CD8-positive, alpha-beta memory T cell (primary cell): ENCODE data around the gene CPNE4. TPM values are rescaled to one million over a fixed set of nuclear protein-coding genes. Genes with fewer than 3 reads are reported as not detected.

ENCODE experiments used
- CTCF ChIA-PET: fragments of 350-600 bp; sonication (Branson Sonifier 250); formaldehyde crosslinking; loops from one replicate; lab custom pipeline; 2021; ENCODE audit warnings: antibody characterized with exemption; lab: Charles Lee
- POLR2A ChIA-PET: fragments of 350-600 bp; sonication (Branson Sonifier 250); formaldehyde crosslinking; loops from one replicate; lab custom pipeline; 2021; ENCODE audit warnings: antibody characterized with exemption; lab: Charles Lee
- DNase-seq, 5 donors: peaks; one replicate each; pipeline versions ENCODE4 v3.0.0 to v3.0.0-alpha.2; 2020 to 2022; ENCODE audit warnings: mixed read lengths in 1 of 5
- H3K27ac ChIP-seq: one replicate; pipeline ENCODE4 v1.7.0; 2013; ENCODE audit warnings: low read depth, mild to moderate bottlenecking, low read length, moderate library complexity
- H3K27me3 ChIP-seq: 2 replicates; pipeline ENCODE4 v1.7.0; 2013; ENCODE audit warnings: low read length, mild to moderate bottlenecking; ENCODE audit not compliant: insufficient read depth, poor library complexity, severe bottlenecking
- H3K36me3 ChIP-seq: 2 replicates; pipeline ENCODE4 v1.7.0; 2013; ENCODE audit warnings: mild to moderate bottlenecking, low read length, moderate library complexity; ENCODE audit not compliant: insufficient read depth
- H3K4me1 ChIP-seq: 2 replicates; pipeline ENCODE4 v1.7.0; 2013; ENCODE audit warnings: mild to moderate bottlenecking, low read length, moderate library complexity; ENCODE audit not compliant: insufficient read depth
- H3K4me3 ChIP-seq: 2 replicates; pipeline ENCODE4 v1.7.0; 2013; ENCODE audit warnings: mild to moderate bottlenecking, low read length
- H3K9me3 ChIP-seq: 2 replicates; pipeline ENCODE4 v1.7.0; 2013; ENCODE audit warnings: mild to moderate bottlenecking, low read length
- H3K27ac Mint-ChIP-seq, 8 donors: one replicate each; pipeline ENCODE4 v1.8.0; 2020 to 2021; ENCODE audit warnings: mixed read lengths in 8 of 8, mild to moderate bottlenecking in 6 of 8, inconsistent platforms in 3 of 8, moderate library complexity in 3 of 8
- H3K27me3 Mint-ChIP-seq, 2 donors: one replicate each; pipeline ENCODE4 v1.8.0; 2020 to 2021; ENCODE audit warnings: mixed read lengths in 2 of 2, mild to moderate bottlenecking in 1 of 2, moderate library complexity in 1 of 2
- H3K36me3 Mint-ChIP-seq, 3 donors: one replicate each; pipeline ENCODE4 v1.8.0; 2020 to 2021; ENCODE audit warnings: mixed read lengths in 3 of 3, inconsistent platforms in 1 of 3, mild to moderate bottlenecking in 1 of 3
- H3K4me1 Mint-ChIP-seq, 3 donors: one replicate each; pipeline ENCODE4 v1.8.0; 2020 to 2021; ENCODE audit warnings: mixed read lengths in 3 of 3, inconsistent platforms in 1 of 3, mild to moderate bottlenecking in 1 of 3
- H3K4me3 Mint-ChIP-seq, 7 donors: one replicate each; pipeline ENCODE4 v1.8.0; 2020 to 2021; ENCODE audit warnings: mixed read lengths in 7 of 7, mild to moderate bottlenecking in 6 of 7, moderate library complexity in 4 of 7, inconsistent platforms in 2 of 7
- H3K9me3 Mint-ChIP-seq, 5 donors: one replicate each; pipeline ENCODE4 v1.8.0; 2020 to 2022; ENCODE audit warnings: mixed read lengths in 5 of 5, mild to moderate bottlenecking in 3 of 5, moderate library complexity in 2 of 5, inconsistent platforms in 1 of 5
- polyA plus RNA-seq: library from polyadenylated mRNA; unstranded; fragments of 300-500 nt; fragmentation: Illumina TruSeq; gene quantifications from one replicate; pipeline ENCODE4 v1.2.3, GENCODE V29; 2021
- total RNA-seq, 2 experiments: library from RNA; stranded (reverse); gene quantifications; one replicate each; pipeline ENCODE4 v1.2.3, GENCODE V29; 2021

The CPNE4 gene
- total and polyA plus RNA-seq, 3 experiments from 2014 or later: not detected

- peaks cover 5% of the 10 kb centered on the region for H3K27me3 ChIP-seq
- H3K27me3 Mint-ChIP-seq: peaks cover 49 to 87% of the 10 kb centered on the region in 2 donors
- peaks cover 0 to 15% (median 4%) of the 10 kb centered on the region in 5 donors for H3K9me3 Mint-ChIP-seq
Observed at GRCh38 chr3:132033471-132033870, 1.3 kb downstream of the CPNE4 start.

GRCh38 chr3:132032959-132033358, 1.9 kb downstream of the CPNE4 start:
- H3K27me3 Mint-ChIP-seq: peaks cover 49 to 84% of the 10 kb centered on the region in 2 donors

More at GRCh38 chr3:132033471-132033870, 1.3 kb downstream of the CPNE4 start:
- ChIA-PET POLR2A (no interaction called here), CTCF (no interaction called here)
- no peak overlapping the region for H3K4me3 Mint-ChIP-seq
- Histone ChIP-seq H3K36me3 (no peaks in the 10 kb centered on the region), H3K9me3 (no peaks in the 10 kb centered on the region), H3K27ac (no peak overlapping the region), H3K4me3 (no peak overlapping the region), H3K4me1 (no peaks in the 10 kb centered on the region)
- DNase-seq: no peak
- H3K4me1 Mint-ChIP-seq: peaks cover 3 to 10% (median 8%) of the 10 kb centered on the region in 3 donors
- no peak overlapping the region for H3K27ac Mint-ChIP-seq
- no peaks in the 10 kb centered on the region for H3K36me3 Mint-ChIP-seq

GRCh38 chr3:132029182-132029902, 5.5 kb downstream of the CPNE4 start:
- Histone ChIP-seq H3K4me3 (no peak overlapping the region), H3K9me3 (no peaks in the 10 kb centered on the region), H3K27ac (no peak overlapping the region), H3K4me1 (no peaks in the 10 kb centered on the region), H3K36me3 (no peaks in the 10 kb centered on the region), H3K27me3 (no peaks in the 10 kb centered on the region)
- peaks cover 28 to 53% of the 10 kb centered on the region in 2 donors for H3K27me3 Mint-ChIP-seq
- peaks cover 0 to 6% (median 0%) of the 10 kb centered on the region in 5 donors for H3K9me3 Mint-ChIP-seq
- DNase-seq: peak in 3 of 5 donors; percentile 5 to 48 (median 17)
- peaks cover under 1 to 3% (median 2%) of the 10 kb centered on the region in 3 donors for H3K4me1 Mint-ChIP-seq
- ChIA-PET POLR2A (no interaction called here), CTCF (no interaction called here)
- H3K4me3 Mint-ChIP-seq: no peak overlapping the region
- no peak overlapping the region for H3K27ac Mint-ChIP-seq
- H3K36me3 Mint-ChIP-seq: no peaks in the 10 kb centered on the region

More at GRCh38 chr3:132032959-132033358, 1.9 kb downstream of the CPNE4 start:
- H3K27ac Mint-ChIP-seq: no peak overlapping the region
- Histone ChIP-seq H3K27ac (no peak overlapping the region), H3K9me3 (no peaks in the 10 kb centered on the region), H3K27me3 (peaks cover 5% of the 10 kb centered on the region), H3K4me3 (no peak overlapping the region), H3K36me3 (no peaks in the 10 kb centered on the region), H3K4me1 (no peaks in the 10 kb centered on the region)
- POLR2A ChIA-PET: no interaction called here
- H3K36me3 Mint-ChIP-seq: no peaks in the 10 kb centered on the region
- H3K9me3 Mint-ChIP-seq: peaks cover 0 to 15% (median 4%) of the 10 kb centered on the region in 5 donors
- CTCF ChIA-PET: no interaction called here
- no peak overlapping the region for H3K4me3 Mint-ChIP-seq
- DNase-seq: no peak
- peaks cover 3 to 10% (median 8%) of the 10 kb centered on the region in 3 donors for H3K4me1 Mint-ChIP-seq

- H3K4me1 ChIP-seq: no peaks in the 10 kb centered on the region
- no peaks in the 10 kb centered on the region for H3K9me3 Mint-ChIP-seq
- H3K27ac Mint-ChIP-seq: peak overlapping the region in 1 of 8 donors; percentile 87
- H3K4me3 Mint-ChIP-seq: no peak overlapping the region
- H3K9me3 ChIP-seq: no peaks in the 10 kb centered on the region
- no peaks in the 10 kb centered on the region for H3K36me3 ChIP-seq
- no peak overlapping the region for H3K4me3 ChIP-seq
- ChIA-PET CTCF (no interaction called here), POLR2A (no interaction called here)
- DNase-seq: no peak
- H3K27me3 ChIP-seq: no peaks in the 10 kb centered on the region
- no peaks in the 10 kb centered on the region for H3K4me1 Mint-ChIP-seq
- H3K27ac ChIP-seq: no peak overlapping the region
- H3K36me3 Mint-ChIP-seq: no peaks in the 10 kb centered on the region
- H3K27me3 Mint-ChIP-seq: peaks cover 2 to 4% of the 10 kb centered on the region in 2 donors
Observed at GRCh38 chr3:132022914-132023313, 11.9 kb downstream of the CPNE4 start.

GRCh38 chr3:132020058-132020457, 14.8 kb downstream of the CPNE4 start:
- ChIA-PET CTCF (no interaction called here), POLR2A (no interaction called here)

GRCh38 chr3:132017137-132017536, 17.7 kb downstream of the CPNE4 start:
- ChIA-PET CTCF (no interaction called here), POLR2A (no interaction called here)
- H3K27me3 Mint-ChIP-seq: peaks cover 9 to 13% of the 10 kb centered on the region in 2 donors
- H3K4me1 ChIP-seq: no peaks in the 10 kb centered on the region
- no peaks in the 10 kb centered on the region for H3K27me3 ChIP-seq
- H3K4me3 ChIP-seq: no peak overlapping the region
- no peaks in the 10 kb centered on the region for H3K36me3 ChIP-seq
- H3K9me3 ChIP-seq: no peaks in the 10 kb centered on the region
- H3K27ac Mint-ChIP-seq: no peak overlapping the region
- DNase-seq: no peak
- no peaks in the 10 kb centered on the region for H3K36me3 Mint-ChIP-seq
- no peaks in the 10 kb centered on the region for H3K9me3 Mint-ChIP-seq
- no peak overlapping the region for H3K4me3 Mint-ChIP-seq
- no peak overlapping the region for H3K27ac ChIP-seq
- no peaks in the 10 kb centered on the region for H3K4me1 Mint-ChIP-seq

More at GRCh38 chr3:132020058-132020457, 14.8 kb downstream of the CPNE4 start:
- H3K4me1 ChIP-seq: no peaks in the 10 kb centered on the region
- H3K9me3 Mint-ChIP-seq: no peaks in the 10 kb centered on the region
- H3K27me3 ChIP-seq: no peaks in the 10 kb centered on the region
- H3K36me3 ChIP-seq: no peaks in the 10 kb centered on the region
- H3K27ac Mint-ChIP-seq: no peak overlapping the region
- no peaks in the 10 kb centered on the region for H3K36me3 Mint-ChIP-seq
- H3K4me1 Mint-ChIP-seq: no peaks in the 10 kb centered on the region
- no peak overlapping the region for H3K27ac ChIP-seq
- DNase-seq: no peak
- H3K4me3 Mint-ChIP-seq: no peak overlapping the region
- H3K9me3 ChIP-seq: no peaks in the 10 kb centered on the region
- H3K4me3 ChIP-seq: no peak overlapping the region
- peaks cover 4 to 7% of the 10 kb centered on the region in 2 donors for H3K27me3 Mint-ChIP-seq

GRCh38 chr3:132016061-132017041, 18.5 kb downstream of the CPNE4 start:
- no peak for DNase-seq
- Mint-ChIP-seq H3K36me3 (no peaks in the 10 kb centered on the region), H3K4me1 (no peaks in the 10 kb centered on the region), H3K27me3 (peaks cover 9 to 13% of the 10 kb centered on the region in 2 donors), H3K4me3 (no peak overlapping the region), H3K27ac (no peak overlapping the region), H3K9me3 (no peaks in the 10 kb centered on the region)
- Histone ChIP-seq H3K36me3 (no peaks in the 10 kb centered on the region), H3K27ac (no peak overlapping the region), H3K9me3 (no peaks in the 10 kb centered on the region), H3K4me3 (no peak overlapping the region), H3K4me1 (no peaks in the 10 kb centered on the region), H3K27me3 (no peaks in the 10 kb centered on the region)
- ChIA-PET CTCF (no interaction called here), POLR2A (no interaction called here)

GRCh38 chr3:132014105-132014504, 20.7 kb downstream of the CPNE4 start:
- Histone ChIP-seq H3K9me3 (no peaks in the 10 kb centered on the region), H3K36me3 (no peaks in the 10 kb centered on the region), H3K4me3 (no peak overlapping the region), H3K4me1 (no peaks in the 10 kb centered on the region), H3K27ac (no peak overlapping the region), H3K27me3 (no peaks in the 10 kb centered on the region)
- H3K4me1 Mint-ChIP-seq: no peaks in the 10 kb centered on the region
- no peaks in the 10 kb centered on the region for H3K9me3 Mint-ChIP-seq
- H3K27ac Mint-ChIP-seq: no peak overlapping the region
- H3K27me3 Mint-ChIP-seq: peaks cover 14 to 17% of the 10 kb centered on the region in 2 donors
- no peak overlapping the region for H3K4me3 Mint-ChIP-seq
- POLR2A ChIA-PET: no interaction called here
- no peak for DNase-seq
- no peaks in the 10 kb centered on the region for H3K36me3 Mint-ChIP-seq
- CTCF ChIA-PET: no interaction called here
